A673 (cell line): ENCODE measurements around the gene FHL5. TPM values are rescaled to one million over a fixed set of nuclear protein-coding genes. Genes with fewer than 3 reads are reported as not detected.

Experiments
- BruUV-seq: library from RNA; stranded (reverse); fragments of 400-500 nt; replicated peaks from 2 replicates; lab custom pipeline; 2021; lab: Mats Ljungman, UMichigan
- CTCF ChIA-PET: fragments of 300-600 bp; sonication (Branson Sonifier 250); formaldehyde crosslinking; loops from one replicate; lab custom pipeline; 2022; ENCODE audit warnings: antibody characterized with exemption; lab: Charles Lee
- POLR2A ChIA-PET: fragments of 300-600 bp; sonication (Branson Sonifier 250); formaldehyde crosslinking; loops from one replicate; lab custom pipeline; 2022; ENCODE audit warnings: antibody characterized with exemption; ENCODE audit not compliant: low non-redundant PET; lab: Charles Lee
- DNase-seq: peaks from one replicate; pipeline ENCODE4 v3.0.0-alpha.2; 2015; ENCODE audit warnings: low spot score
- H3K27ac ChIP-seq: fragments of 200-600 bp; sonication (generic); 2 replicates; pipeline ENCODE4 v1.5.1; 2016; ENCODE audit warnings: mixed run types, low read depth, mild to moderate bottlenecking, mixed read lengths, antibody characterized with exemption, low read length; ENCODE audit not compliant: poor library complexity, severe bottlenecking
- H3K27me3 ChIP-seq: fragments of 200-600 bp; sonication (generic); replicated peaks from 2 replicates; pipeline ENCODE4 v1.6.1; 2017; ENCODE audit warnings: mixed run types, low read depth, mild to moderate bottlenecking, mixed read lengths, antibody characterized with exemption, low read length; ENCODE audit not compliant: insufficient read depth, poor library complexity
- H3K36me3 ChIP-seq: fragments of 200-600 bp; sonication (generic); 2 replicates; pipeline ENCODE4 v1.6.1; 2016; ENCODE audit warnings: mixed run types, mild to moderate bottlenecking, mixed read lengths, antibody characterized with exemption, low read length; ENCODE audit not compliant: insufficient read depth, poor library complexity, severe bottlenecking
- H3K4me1 ChIP-seq: fragments of 200-600 bp; sonication (generic); 2 replicates; pipeline ENCODE4 v1.6.1; 2017; ENCODE audit warnings: mixed run types, mild to moderate bottlenecking, mixed read lengths, antibody characterized with exemption, low read length; ENCODE audit not compliant: insufficient read depth, poor library complexity, severe bottlenecking
- H3K4me3 ChIP-seq: fragments of 200-600 bp; sonication (generic); 2 replicates; pipeline ENCODE4 v1.5.1; 2016; ENCODE audit warnings: low read depth, mixed run types, mild to moderate bottlenecking, mixed read lengths, low read length; ENCODE audit not compliant: poor library complexity, severe bottlenecking
- H3K9me3 ChIP-seq: fragments of 200-600 bp; sonication (generic); 2 replicates; pipeline ENCODE4 v1.6.1; 2016; ENCODE audit warnings: mixed run types, low read depth, mild to moderate bottlenecking, mixed read lengths, antibody characterized with exemption, low read length; ENCODE audit not compliant: poor library complexity, severe bottlenecking
- CTCF ChIP-seq: fragments of 300-800, 200-600 bp; sonication (generic); conservative IDR thresholded peaks from 2 replicates; pipeline ENCODE4 v1.5.1; 2017; ENCODE audit warnings: low read depth, mild to moderate bottlenecking, antibody characterized with exemption, low read length, moderate library complexity, mixed read lengths
- EZH2 ChIP-seq: fragments of 200-600 bp; sonication (generic); IDR thresholded peaks from 2 replicates; pipeline ENCODE4 v1.6.1; 2017; ENCODE audit warnings: borderline replicate concordance, low read depth, mild to moderate bottlenecking, mixed read lengths, antibody characterized with exemption, low read length; ENCODE audit not compliant: poor library complexity, severe bottlenecking
- intact Hi-C: fragments of 100-400 bp; cut with micrococcal nuclease; formaldehyde crosslinking; loops from one replicate; pipeline ENCODE4 v1.10.0; 2022; ENCODE audit not compliant: unreplicated experiment
- total RNA-seq: library from RNA; stranded (reverse); gene quantifications from 2 replicates; pipeline ENCODE4 v1.2.3, GENCODE V29; 2021

FHL5 gene
- total RNA-seq, 1 experiment from 2014 or later = 0.84 TPM

- no peaks in the 10 kb centered on the region for H3K27me3 ChIP-seq
- DNase-seq = no peak
- BruUV-seq = no TSS peak
- H3K4me3 ChIP-seq = no peak overlapping the region
- intact Hi-C loops = no loop called here
- TF ChIP-seq EZH2 (no peak), CTCF (no peak)
- POLR2A ChIA-PET = no interaction called here
- no peak overlapping the region for H3K27ac ChIP-seq
- CTCF ChIA-PET = no interaction called here
- no peaks in the 10 kb centered on the region for H3K4me1 ChIP-seq
- H3K36me3 ChIP-seq = no peaks in the 10 kb centered on the region
- no peaks in the 10 kb centered on the region for H3K9me3 ChIP-seq
Observed at GRCh38 chr6:96610019-96610418, 47.1 kb downstream of the FHL5 start.

DNA sequence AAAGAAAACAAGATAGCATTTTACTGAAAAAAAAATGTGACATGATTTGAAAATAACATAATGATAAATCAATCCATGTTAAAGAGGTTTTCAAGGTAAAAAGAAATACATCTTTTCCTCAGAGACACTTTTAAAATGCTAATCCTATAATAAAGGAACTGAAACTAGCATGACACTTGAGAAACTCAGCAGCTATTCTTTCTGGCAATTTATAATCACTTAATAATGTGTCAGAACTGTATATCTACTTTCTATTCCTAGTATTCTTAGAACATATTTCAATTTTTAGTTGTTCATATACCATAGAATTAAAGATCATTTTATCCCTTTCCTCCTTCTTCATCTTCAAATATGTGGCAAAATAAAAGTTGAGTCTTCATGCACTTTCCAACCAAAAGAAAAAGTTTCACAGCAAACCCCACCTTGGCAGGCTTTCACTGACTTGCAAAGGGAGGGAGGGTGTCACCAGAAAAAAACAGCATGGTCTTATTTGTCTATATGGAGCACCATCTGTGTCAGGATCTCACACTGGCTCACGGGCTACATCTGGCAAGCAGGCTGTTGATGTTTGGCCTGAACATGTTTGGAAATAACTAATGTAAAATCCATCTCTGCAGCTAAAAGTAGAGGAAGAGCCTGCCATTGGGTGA lies 48.5 kb downstream of the FHL5 start:
- Histone ChIP-seq H3K27ac (no peak overlapping the region), H3K4me3 (no peak overlapping the region), H3K4me1 (no peaks in the 10 kb centered on the region), H3K36me3 (no peaks in the 10 kb centered on the region), H3K27me3 (no peaks in the 10 kb centered on the region), H3K9me3 (no peaks in the 10 kb centered on the region)
- intact Hi-C loops = no loop called here
- TF ChIP-seq EZH2 (no peak), CTCF (no peak)
- no TSS peak for BruUV-seq
- POLR2A ChIA-PET = no interaction called here
- CTCF ChIA-PET = no interaction called here
- DNase-seq = no peak

DNA sequence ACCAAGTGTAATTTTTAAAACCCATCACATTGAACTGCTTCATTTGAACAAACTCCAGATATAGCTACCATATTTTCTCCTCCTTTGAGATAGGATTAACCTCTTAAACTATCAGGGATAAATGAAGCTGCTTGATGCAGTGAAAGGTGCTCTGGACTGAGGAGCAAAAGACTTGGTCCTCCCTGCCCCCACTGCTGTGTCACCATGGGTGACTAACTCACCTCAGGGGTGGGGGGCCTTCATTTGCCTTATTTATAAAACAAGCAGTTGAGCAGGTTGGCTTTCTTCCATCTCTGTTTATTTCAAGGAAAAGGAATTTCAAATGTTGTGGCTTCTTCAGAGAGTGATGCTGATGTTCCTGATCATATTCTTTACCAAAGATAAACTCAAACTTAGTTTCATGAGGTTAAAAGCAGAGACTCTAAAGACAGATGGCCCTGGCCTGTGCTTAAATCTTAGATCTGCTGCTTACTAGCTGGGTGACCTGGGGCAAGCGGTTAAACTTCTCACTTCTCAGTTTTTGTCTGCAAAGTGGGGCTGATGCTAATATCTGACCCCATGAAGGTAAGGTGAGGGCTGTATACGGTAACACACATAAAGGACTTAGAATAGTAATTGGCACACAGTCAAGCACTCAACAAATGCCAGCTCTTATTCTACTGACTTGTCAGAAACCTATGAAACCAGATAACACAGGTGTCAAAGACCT lies 50.5 kb downstream of the FHL5 start:
- Histone ChIP-seq H3K4me3 (no peak overlapping the region), H3K27me3 (no peaks in the 10 kb centered on the region), H3K4me1 (no peaks in the 10 kb centered on the region), H3K9me3 (no peaks in the 10 kb centered on the region), H3K36me3 (no peaks in the 10 kb centered on the region), H3K27ac (no peak overlapping the region)
- ChIA-PET POLR2A (no interaction called here), CTCF (no interaction called here)
- intact Hi-C loops = no loop called here
- DNase-seq = no peak
- no TSS peak for BruUV-seq
- TF ChIP-seq EZH2 (no peak), CTCF (no peak)
